Psoas muscle (tissue), 8 donors: ENCODE results near the gene PYCR2. TPM values are rescaled to one million over a fixed set of nuclear protein-coding genes. Genes with fewer than 3 reads are reported as not detected.

Experiments
- ATAC-seq, 4 donors: fragments of 200-7000 bp; cut with Tn5 transposase; one replicate each; pipeline ENCODE4 v1.9.1; 2020; ENCODE audit warnings: moderate library complexity in 3 of 4, mild to moderate bottlenecking in 2 of 4
- DNase-seq, 2 donors: peaks; one replicate each; pipeline ENCODE4 v3.0.0-alpha.2; 2020
- H3K27ac ChIP-seq: fragments of 200-600 bp; one replicate; pipeline ENCODE4 v1.8.0; 2022
- H3K27me3 ChIP-seq, 3 donors: fragments of 200-600 bp in 1 of 3; one replicate each; pipeline versions ENCODE4 v1.6.1 to v1.8.0; 2013 to 2022; ENCODE audit warnings: low read length in 2 of 3, mild to moderate bottlenecking in 2 of 3, moderate library complexity in 1 of 3; ENCODE audit not compliant: insufficient read depth in 3 of 3
- H3K36me3 ChIP-seq, 2 donors: fragments of 200-600 bp in 1 of 2; one replicate each; pipeline versions ENCODE4 v1.6.1 to v1.8.0; 2013 to 2022; ENCODE audit warnings: low read depth in 1 of 2, mild to moderate bottlenecking in 1 of 2, moderate library complexity in 1 of 2; ENCODE audit not compliant: insufficient read depth in 1 of 2
- H3K4me1 ChIP-seq: fragments of 200-600 bp; one replicate; pipeline ENCODE4 v1.8.0; 2022
- H3K4me3 ChIP-seq: fragments of 200-600 bp; one replicate; pipeline ENCODE4 v1.8.0; 2022; ENCODE audit warnings: mild to moderate bottlenecking
- H3K9me3 ChIP-seq: fragments of 200-600 bp; one replicate; pipeline ENCODE4 v1.8.0; 2022
- CTCF ChIP-seq: fragments of 200-600 bp; IDR thresholded peaks from one replicate; pipeline ENCODE4 v1.8.0; 2022; ENCODE audit warnings: antibody characterized with exemption
- WGBS, 3 donors: extraction: QIAGEN DNeasy Blood & Tissue Kit; methylation state at CpG; one replicate each; pipeline versions ENCODE4 v1.1.6 to v1.1.7; 2013; 5-methylcytosine and 5-hydroxymethylcytosine counted together
- intact Hi-C, 2 donors: fragments of 100-400 bp; cut with DNase I; formaldehyde crosslinking; loops; one replicate each; pipeline versions ENCODE4 v1.11.0 to v1.14.2; 2022
- polyA plus RNA-seq, 3 donors: library from polyadenylated mRNA; stranded (reverse); fragments of 200-250 nt; gene quantifications; one replicate each; pipeline ENCODE4 v1.2.3, GENCODE V29; 2013
- total RNA-seq, 4 donors: library from RNA; stranded (reverse); fragmentation: NEBNext Ultra II Directional in 2 of 4; extraction: Animal tissue kit (Norgen Biotek cat#: 25700) in 2 of 4; gene quantifications; one replicate each; pipeline versions ENCODE4 v1.2.1 to v1.2.4, GENCODE V29; 2021 to 2023
- donor health status: healthy with polysubstance abuse.
- donor health status: DM: no; HTN: no; CAD: no; lungs with moderate emphysema.
- donor health status: Bipolar disorder and iron deficiency.
- donor health status: healthy.
- donor health status: DM: yes; HTN: yes; CAD: no.
- donor health status: DM: no; HTN: no; CAD: no.
- donor health status: DM: no; HTN: no; CAD: no.
- donor health status: DM: yes; HTN: yes; CAD: no.

Gene PYCR2
- total and polyA plus RNA-seq, 7 donors: 34.9 to 70.2 (median 52.0) TPM

GRCh38 chr1:225914947-225915346, 9.1 kb downstream of the PYCR2 start:
- intact Hi-C loops: loop anchor here (5.0 kb wide), 4 partner anchors 38 to 438 kb away; no protein-coding TSS in a partner anchor
- H3K27ac ChIP-seq: no peak overlapping the region
- ATAC-seq (no peak), DNase-seq (no peak)
- 87 to 92% (median 90%) methylated on average over 6 of the region's 6 CpGs for WGBS, 3 donors
- H3K4me3 ChIP-seq: no peak overlapping the region
- H3K36me3 ChIP-seq: peaks cover 0 to 56% of the 10 kb centered on the region in 2 donors
- no peaks in the 10 kb centered on the region for H3K9me3 ChIP-seq
- H3K27me3 ChIP-seq: no peaks in the 10 kb centered on the region
- peaks cover 6% of the 10 kb centered on the region for H3K4me1 ChIP-seq
- no peak for TF ChIP-seq CTCF

GRCh38 chr1:225914391-225914790, 9.7 kb downstream of the PYCR2 start:
- no peak for ATAC-seq
- DNase-seq: no peak
- Histone ChIP-seq H3K4me1 (peaks cover 1% of the 10 kb centered on the region), H3K27me3 (no peaks in the 10 kb centered on the region), H3K36me3 (peaks cover 0 to 52% of the 10 kb centered on the region in 2 donors), H3K9me3 (no peaks in the 10 kb centered on the region), H3K4me3 (no peak overlapping the region), H3K27ac (no peak overlapping the region)
- intact Hi-C loops: loop anchor here in 1 of 2 donors (5.0 kb wide), 3 partner anchors 37 to 142 kb away; no protein-coding TSS in a partner anchor
- TF ChIP-seq CTCF: no peak
- WGBS, 3 donors: 63 to 84% (median 69%) methylated on average over 6 of the region's 6 CpGs

- Histone ChIP-seq H3K27ac (no peak overlapping the region), H3K4me3 (peak overlapping the region; percentile 31), H3K4me1 (no peaks in the 10 kb centered on the region), H3K36me3 (peaks cover 0 to 28% of the 10 kb centered on the region in 2 donors), H3K27me3 (no peaks in the 10 kb centered on the region), H3K9me3 (no peaks in the 10 kb centered on the region)
- DNase-seq: peak; percentile 70 to 84
- peak; percentile 88 for TF ChIP-seq CTCF
- peak; percentile 85 to 96 (median 88) for ATAC-seq
- WGBS, 3 donors: 33 to 38% (median 36%) methylated on average over 52 to 53 of the region's 53 CpGs
- intact Hi-C loops: loop anchor here in 1 of 2 donors (1.0 to 5.0 kb wide), 4 partner anchors 34 to 436 kb away; no protein-coding TSS in a partner anchor
Measured at GRCh38 chr1:225911191-225912130, 12.6 kb downstream of the PYCR2 start.

DNA sequence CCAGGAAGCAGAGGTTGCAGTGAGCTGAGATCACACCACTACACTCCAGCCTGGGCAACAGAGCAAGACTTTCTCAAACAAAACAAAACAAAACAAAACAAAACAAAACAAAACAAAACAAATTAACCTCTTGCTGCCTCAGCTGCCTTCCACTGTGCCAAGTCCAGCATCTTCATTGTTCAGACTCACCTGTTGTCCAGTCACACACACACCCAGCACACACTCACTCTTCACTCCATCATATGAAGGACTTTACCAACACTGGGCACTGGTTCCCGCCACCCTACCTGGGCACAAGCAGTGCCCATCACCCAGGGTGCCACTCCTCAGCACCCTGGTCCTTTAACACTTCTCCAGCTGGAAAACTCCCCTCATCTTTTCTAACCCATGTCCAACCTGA, 14.6 kb downstream of the PYCR2 start:
- WGBS, 3 donors: 95 to 100% (median 98%) methylated on average over 1 of the region's 1 CpG
- H3K27ac ChIP-seq: no peak overlapping the region
- DNase-seq: no peak
- TF ChIP-seq CTCF: no peak
- H3K27me3 ChIP-seq: no peaks in the 10 kb centered on the region
- H3K4me3 ChIP-seq: no peak overlapping the region
- H3K4me1 ChIP-seq: no peaks in the 10 kb centered on the region
- ATAC-seq: no peak
- H3K36me3 ChIP-seq: peaks cover 0 to 9% of the 10 kb centered on the region in 2 donors
- intact Hi-C loops: no loop called here
- H3K9me3 ChIP-seq: no peaks in the 10 kb centered on the region
